ENCODE results near the gene COPZ1. TPM values are rescaled to one million over a fixed set of nuclear protein-coding genes. Genes with fewer than 3 reads are reported as not detected.

COPZ1 gene
- total and polyA plus RNA-seq, 2 donors (not counting 3 experiments of a cell fraction or from before 2014, with no cell fraction given) = 143 to 174 TPM

DNA sequence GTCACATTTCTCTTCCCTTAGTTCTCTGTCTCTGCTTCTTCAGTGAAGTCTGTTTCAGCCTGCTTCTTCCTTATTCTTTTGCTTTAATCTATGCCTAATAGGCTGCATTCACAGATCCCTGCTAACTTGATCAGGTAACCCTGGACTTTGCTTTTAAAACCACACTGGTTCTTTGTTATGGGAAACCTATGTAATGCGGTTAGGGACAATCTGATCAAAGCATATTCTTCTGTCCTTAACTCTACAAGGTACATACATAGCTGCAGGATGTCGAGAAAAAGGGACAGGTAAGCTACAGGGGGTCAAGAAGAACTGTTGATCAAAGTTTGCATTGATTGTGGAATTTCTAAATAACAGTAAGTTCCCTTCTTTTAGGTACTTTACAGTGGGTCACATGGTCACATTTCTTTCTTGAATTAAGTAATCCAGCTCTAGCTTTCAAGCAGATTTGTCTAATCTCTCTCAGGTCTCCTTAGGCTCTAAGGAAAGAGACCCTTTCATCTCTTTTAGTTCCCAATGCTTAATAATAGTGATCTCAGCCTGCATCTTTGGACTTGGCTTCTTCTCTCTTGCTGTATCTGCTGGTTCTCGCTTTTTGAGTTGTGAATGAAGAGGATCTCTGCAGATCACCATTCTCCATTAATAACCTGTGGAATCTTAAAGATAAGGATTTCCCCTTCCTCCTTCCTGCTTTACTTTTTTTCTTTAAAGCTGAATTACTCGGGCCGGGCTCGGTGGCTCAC, 3.8 kb downstream of the COPZ1 start:
- DNase-seq (ENCODE audit: low read depth, low spot score) (no peak), FAIRE-seq (no peak)
- ChIA-PET POLR2A (no interaction called here), CTCF (interaction anchor here (0.7 to 1.6 kb wide), 5 partner anchors 9 to 77 kb away, joined by 3 to 5 read pairs (median 3); no protein-coding TSS in a partner anchor)
- Histone ChIP-seq H3K4me2 (ENCODE audit: insufficient read depth, low read length) (no peak overlapping the region), H3K9ac (replicated peaks; ENCODE audit: extremely low read depth, insufficient read depth, low read length) (no peak overlapping the region), H3K36me3 (ENCODE audit: control insufficient read depth in 2 of 2, extremely low read depth in 1 of 2, insufficient read depth in 2 of 2, low read length in 2 of 2) (no peaks in the 10 kb centered on the region), H3K27me3 (ENCODE audit: control insufficient read depth in 2 of 2, insufficient read depth in 2 of 2, low read length in 2 of 2) (no peaks in the 10 kb centered on the region), H3K4me1 (ENCODE audit: control insufficient read depth, extremely low read depth, insufficient read depth, low read length) (peaks cover 30% of the 10 kb centered on the region), H4K20me1 (replicated peaks; ENCODE audit: control insufficient read depth, extremely low read depth, insufficient read depth, low read length) (no peaks in the 10 kb centered on the region), H3K79me2 (ENCODE audit: control insufficient read depth, insufficient read depth, low read length) (peaks cover 51% of the 10 kb centered on the region), H3K4me3 (replicated peaks in 1 of 3; ENCODE audit: insufficient read depth in 1 of 3, low read depth in 1 of 3, low read length in 3 of 3) (no peak overlapping the region), H3K27ac (ENCODE audit: insufficient read depth, low read depth, low read length) (no peak overlapping the region), H3K9me3 (replicated peaks; ENCODE audit: control insufficient read depth, insufficient read depth, low read length) (no peaks in the 10 kb centered on the region), H3K9me1 (replicated peaks; ENCODE audit: control insufficient read depth, extremely low read depth, insufficient read depth, low read length) (no peaks in the 10 kb centered on the region), H2AFZ (ENCODE audit: low read depth, low read length) (no peak overlapping the region)
- intact Hi-C loops (cut with micrococcal nuclease) = no loop called here
- dilution Hi-C loops (cut with MboI; ENCODE audit: extremely low pct_ligation_motif_present, low sequenced_read_pairs) = no loop called here
- no TSS peak for BruUV-seq (replicated peaks)
- TF ChIP-seq MYC (IDR thresholded peaks at IDR 0.05; ENCODE audit: low read depth, low read length) = no peak
- no peak for TF ChIP-seq JUN (IDR thresholded peaks at IDR 0.05; ENCODE audit: borderline replicate concordance, insufficient read depth, insufficient read length, low read depth)
- TF ChIP-seq FOS (IDR thresholded peaks at IDR 0.05; ENCODE audit: borderline replicate concordance, insufficient read depth, low read length) = no peak
- TF ChIP-seq, protein P1, sequence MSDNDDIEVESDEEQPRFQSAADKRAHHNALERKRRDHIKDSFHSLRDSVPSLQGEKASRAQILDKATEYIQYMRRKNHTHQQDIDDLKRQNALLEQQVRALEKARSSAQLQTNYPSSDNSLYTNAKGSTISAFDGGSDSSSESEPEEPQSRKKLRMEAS (IDR thresholded peaks at IDR 0.05; ENCODE audit: insufficient read depth, insufficient read length) = no peak
- TF ChIP-seq POLR2AphosphoS5 (IDR thresholded peaks at IDR 0.05; ENCODE audit: insufficient read depth, low read depth, low read length) = no peak
- TF ChIP-seq GATA2 (IDR thresholded peaks at IDR 0.05; ENCODE audit: insufficient read depth, insufficient read length, low read depth, low read length) = no peak
- no peak for TF ChIP-seq EZH2 (IDR thresholded peaks at IDR 0.05; ENCODE audit: borderline replicate concordance, low read depth, low read length, severe bottlenecking)

Data from endothelial cell of umbilical vein (primary cell).